GM12874 (cell line): ENCODE measurements around the gene CCDC187.

Experiments
- TF ChIP-seq, protein P1 (sequence below): IDR thresholded peaks from 2 replicates; pipeline ENCODE4 v1.5.1; 2011; ENCODE audit warnings: low read depth, mild to moderate bottlenecking, control low read depth, low read length, moderate library complexity; ENCODE audit not compliant: insufficient read depth

The CCDC187 gene

DNA sequence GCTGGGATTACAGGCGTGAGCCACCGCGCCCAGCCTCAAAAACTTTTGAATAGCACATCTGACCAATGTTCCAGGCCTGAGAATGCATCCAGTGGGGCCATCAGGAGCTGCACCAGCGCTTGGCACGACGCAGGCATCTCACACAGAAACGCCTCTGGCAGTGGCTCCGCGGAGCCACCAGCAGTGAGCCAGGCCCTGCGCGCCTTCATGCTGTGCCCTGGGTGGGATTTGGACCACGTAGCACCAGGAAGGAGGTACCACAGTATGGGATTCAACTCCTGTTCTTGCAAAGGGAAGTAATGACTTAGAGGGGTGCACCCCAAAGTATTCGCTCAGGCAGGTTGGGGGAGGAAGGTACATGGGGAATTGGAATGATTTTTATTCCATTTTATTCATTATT, 3.0 kb downstream of the CCDC187 start:
- TF ChIP-seq, protein P1, sequence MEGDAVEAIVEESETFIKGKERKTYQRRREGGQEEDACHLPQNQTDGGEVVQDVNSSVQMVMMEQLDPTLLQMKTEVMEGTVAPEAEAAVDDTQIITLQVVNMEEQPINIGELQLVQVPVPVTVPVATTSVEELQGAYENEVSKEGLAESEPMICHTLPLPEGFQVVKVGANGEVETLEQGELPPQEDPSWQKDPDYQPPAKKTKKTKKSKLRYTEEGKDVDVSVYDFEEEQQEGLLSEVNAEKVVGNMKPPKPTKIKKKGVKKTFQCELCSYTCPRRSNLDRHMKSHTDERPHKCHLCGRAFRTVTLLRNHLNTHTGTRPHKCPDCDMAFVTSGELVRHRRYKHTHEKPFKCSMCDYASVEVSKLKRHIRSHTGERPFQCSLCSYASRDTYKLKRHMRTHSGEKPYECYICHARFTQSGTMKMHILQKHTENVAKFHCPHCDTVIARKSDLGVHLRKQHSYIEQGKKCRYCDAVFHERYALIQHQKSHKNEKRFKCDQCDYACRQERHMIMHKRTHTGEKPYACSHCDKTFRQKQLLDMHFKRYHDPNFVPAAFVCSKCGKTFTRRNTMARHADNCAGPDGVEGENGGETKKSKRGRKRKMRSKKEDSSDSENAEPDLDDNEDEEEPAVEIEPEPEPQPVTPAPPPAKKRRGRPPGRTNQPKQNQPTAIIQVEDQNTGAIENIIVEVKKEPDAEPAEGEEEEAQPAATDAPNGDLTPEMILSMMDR, result no peak

DNA sequence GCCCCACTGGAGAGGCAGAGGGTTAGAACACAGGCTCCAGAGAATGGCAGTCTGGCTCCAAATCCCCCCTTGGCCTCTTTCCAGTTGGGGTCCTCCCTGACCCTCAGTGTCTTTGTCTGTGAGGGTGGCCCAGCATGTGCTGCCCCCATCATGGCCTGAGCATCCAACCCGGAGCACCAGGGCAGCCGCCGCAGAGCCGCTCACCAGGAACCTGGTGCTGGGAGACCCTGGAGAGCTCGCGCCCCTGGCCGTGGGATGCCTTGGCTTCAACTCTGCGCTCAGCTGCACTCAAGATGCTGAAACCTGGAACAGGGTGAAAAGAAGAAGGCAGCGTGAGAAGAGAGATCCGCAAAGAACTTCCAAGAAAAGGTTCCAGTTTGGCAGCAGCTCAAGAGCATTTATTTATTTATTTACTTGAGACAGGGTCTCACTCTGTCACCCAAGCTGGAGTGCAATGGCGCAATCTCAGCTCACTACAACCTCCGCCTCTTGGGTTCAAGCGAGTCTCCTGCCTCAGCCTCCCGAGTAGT, 3.8 kb downstream of the CCDC187 start:
- TF ChIP-seq, protein P1, result no peak

DNA sequence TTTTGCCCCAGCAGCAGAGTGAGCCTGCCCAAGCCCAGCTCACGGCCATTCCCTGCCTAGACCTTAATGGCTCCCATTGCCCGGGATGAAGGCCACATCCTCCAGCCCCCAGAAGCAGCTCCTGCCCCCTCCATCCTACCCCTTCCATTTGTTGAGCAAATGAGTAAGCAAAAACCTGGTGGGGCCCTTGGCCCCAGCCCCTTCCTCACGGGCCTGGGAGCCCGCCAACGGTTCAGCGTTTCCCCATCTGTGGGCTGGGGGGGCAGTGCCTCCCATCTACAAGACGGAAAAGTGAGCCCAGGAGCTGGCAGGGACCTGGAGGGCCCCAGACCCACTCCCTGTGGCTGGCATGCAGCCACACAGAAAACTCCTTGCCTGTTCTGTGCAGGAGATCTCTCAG, 4.4 kb downstream of the CCDC187 start:
- TF ChIP-seq, protein P1, result no peak

DNA sequence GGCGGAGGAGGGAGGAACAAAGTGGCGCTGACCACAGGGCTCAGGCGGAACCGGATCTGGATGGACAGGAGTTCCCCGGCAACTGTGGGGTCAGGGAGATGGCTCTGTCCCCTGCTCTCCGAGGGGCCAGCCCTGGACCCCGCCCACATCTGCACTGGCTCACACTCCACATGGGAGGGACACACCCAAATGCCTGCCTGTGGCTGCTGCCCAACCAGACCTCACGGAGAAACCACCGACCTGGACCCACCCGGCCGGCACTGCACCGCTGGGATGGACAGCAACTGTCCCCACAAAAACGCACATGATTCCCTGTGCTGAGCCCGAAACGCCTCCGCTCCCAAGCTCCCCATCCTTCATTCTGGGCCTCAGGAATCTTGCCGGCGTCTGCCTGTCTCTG, 4.8 kb downstream of the CCDC187 start:
- TF ChIP-seq, protein P1, result no peak

DNA sequence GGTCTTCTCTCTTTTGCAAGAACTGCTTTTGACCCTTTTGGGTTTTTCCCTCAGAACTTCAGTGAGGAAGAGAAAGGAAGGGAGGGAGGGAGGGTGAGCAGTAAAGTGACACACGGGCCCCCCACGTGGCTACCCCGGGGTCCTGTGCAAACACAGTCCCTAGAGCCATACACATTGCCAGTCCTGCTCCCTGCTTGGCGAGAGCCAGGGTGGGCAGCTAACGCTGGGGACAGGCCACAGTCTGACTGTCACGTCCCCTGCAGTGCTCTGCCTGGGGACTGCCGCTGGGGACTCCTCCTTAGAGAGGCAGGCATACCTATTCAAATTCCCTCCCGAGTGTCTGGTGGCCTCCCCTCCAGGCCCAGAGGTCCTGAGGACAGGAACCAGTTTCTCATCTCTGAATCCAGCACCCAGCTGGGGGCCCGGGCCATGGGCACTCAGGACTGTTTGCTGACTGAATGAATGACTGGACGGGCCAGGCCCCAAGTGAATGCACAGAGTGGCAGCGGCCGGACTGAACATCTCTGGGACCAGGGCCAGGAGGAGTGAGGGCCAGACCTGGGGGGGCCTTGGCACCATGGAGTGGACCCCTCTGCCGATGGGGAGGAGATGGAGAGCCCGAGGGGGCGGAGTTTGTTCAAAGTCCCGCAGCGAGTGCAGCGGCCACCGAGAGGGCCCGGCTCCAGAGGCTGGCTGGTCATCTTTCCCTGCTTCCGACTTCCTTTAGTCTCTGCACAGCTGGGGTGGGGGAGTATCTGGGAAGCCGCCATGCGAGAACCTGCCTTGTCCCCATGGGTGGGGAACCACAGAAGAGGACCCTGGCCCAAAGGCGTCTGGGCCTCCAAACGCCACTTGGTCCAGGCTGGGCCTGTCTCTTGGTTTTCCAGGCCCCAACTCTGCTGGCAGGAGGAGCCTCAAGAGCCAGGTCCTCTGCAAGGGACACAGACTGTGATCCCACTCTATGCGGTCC, 5.8 kb downstream of the CCDC187 start:
- TF ChIP-seq, protein P1, result no peak

DNA sequence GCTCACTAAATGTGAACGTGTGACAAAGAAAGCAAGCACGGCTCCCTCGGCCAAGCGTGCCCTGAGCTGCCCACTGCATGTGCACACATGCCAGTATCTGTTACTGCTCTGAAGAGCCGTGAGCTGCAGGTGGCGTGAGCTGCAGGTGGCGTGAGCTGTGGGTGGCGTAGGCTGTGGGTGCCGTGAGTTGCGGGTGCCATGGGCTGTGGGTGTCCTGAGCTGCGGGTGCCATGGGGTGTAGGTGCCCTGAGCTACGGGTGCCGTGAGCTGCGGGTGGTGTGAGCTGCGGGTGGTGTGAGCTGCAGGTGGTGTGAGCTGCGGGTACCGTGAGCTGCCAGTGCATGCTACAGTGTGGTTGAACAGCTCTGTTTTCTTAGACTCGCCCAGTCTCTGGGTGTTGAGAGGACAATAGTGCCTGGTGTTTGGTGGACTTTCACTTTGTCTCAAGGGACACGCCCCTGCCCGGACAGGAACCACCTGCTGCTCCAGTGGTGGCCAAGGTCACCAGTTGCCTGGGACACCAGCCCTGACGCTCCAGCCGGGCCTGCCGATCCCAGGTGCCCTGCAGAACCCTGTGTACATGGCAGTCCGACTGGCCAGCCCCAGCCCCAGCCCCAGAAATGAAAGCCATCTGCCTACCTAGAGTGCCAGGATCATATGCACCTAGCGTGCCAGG, 6.7 kb downstream of the CCDC187 start:
- TF ChIP-seq, protein P1, result no peak

DNA sequence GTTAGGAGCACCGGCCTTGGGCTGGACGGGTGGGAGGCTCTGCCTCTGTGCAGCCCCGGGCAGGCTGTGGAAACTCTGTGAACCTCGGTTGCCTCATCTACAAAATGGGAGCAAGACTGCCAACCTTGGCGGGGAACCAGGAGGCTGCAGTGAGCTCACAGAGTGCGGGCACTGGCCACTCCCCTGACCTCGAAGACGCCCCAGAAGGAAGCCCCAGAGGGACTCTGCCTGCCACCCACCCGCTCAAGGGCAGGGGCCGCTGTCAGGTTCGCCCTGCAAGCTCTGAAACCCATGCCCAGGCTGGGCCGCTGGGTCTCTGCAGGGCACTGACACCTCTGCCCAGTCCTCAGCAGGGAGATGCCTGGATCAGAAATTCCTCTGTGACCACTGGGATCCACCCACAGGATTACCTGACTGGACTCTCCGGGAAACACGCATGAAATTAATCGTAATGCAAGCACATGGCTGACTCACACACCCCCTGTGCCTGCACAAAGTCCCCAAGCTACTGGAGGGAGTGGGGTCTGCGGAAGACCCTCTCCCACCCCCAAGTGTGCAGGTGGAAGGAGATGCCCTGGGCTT, 7.4 kb downstream of the CCDC187 start:
- TF ChIP-seq, protein P1, result no peak
